Muscle layer of duodenum (tissue), 2 donors: ENCODE data around the gene GPC1.

Experiments
- H3K27ac ChIP-seq: one replicate; pipeline ENCODE4 v1.7.0; 2013; ENCODE audit warnings: mild to moderate bottlenecking, low read length
- H3K27me3 ChIP-seq: one replicate; pipeline ENCODE4 v1.7.0; 2013; ENCODE audit warnings: low read depth, mild to moderate bottlenecking, control low read depth, low read length
- H3K36me3 ChIP-seq, 2 donors: one replicate each; pipeline ENCODE4 v1.7.0; 2013; ENCODE audit warnings: low read length in 2 of 2, control low read depth in 1 of 2, mild to moderate bottlenecking in 1 of 2; ENCODE audit not compliant: insufficient read depth in 2 of 2, control insufficient read depth in 1 of 2
- H3K4me1 ChIP-seq, 2 donors: one replicate each; pipeline ENCODE4 v1.7.0; 2013; ENCODE audit warnings: low read length in 2 of 2, mild to moderate bottlenecking in 2 of 2, control low read depth in 1 of 2, moderate library complexity in 1 of 2; ENCODE audit not compliant: insufficient read depth in 2 of 2, control insufficient read depth in 1 of 2
- H3K4me3 ChIP-seq, 2 donors: one replicate each; pipeline ENCODE4 v1.7.0; 2013; ENCODE audit warnings: low read length in 2 of 2, low read depth in 1 of 2, mild to moderate bottlenecking in 1 of 2
- H3K9me3 ChIP-seq, 2 donors: one replicate each; pipeline ENCODE4 v1.7.0; 2013; ENCODE audit warnings: low read length in 2 of 2, control low read depth in 1 of 2, mild to moderate bottlenecking in 1 of 2; ENCODE audit not compliant: control insufficient read depth in 1 of 2
- donor health status: healthy.

Gene GPC1

GRCh38 chr2:240469239-240469636 is 33.8 kb downstream of the GPC1 start:
- H3K27ac ChIP-seq, result no peak overlapping the region
- no peak overlapping the region for H3K4me3 ChIP-seq
- H3K4me1 ChIP-seq, result no peaks in the 10 kb centered on the region
- peaks cover 0 to 17% of the 10 kb centered on the region in 2 donors for H3K9me3 ChIP-seq
- peaks cover under 1 to 15% of the 10 kb centered on the region in 2 donors for H3K36me3 ChIP-seq
- no peaks in the 10 kb centered on the region for H3K27me3 ChIP-seq

GRCh38 chr2:240469740-240470139 is 34.3 kb downstream of the GPC1 start:
- H3K27me3 ChIP-seq, result no peaks in the 10 kb centered on the region
- H3K36me3 ChIP-seq, result peaks cover 0 to 10% of the 10 kb centered on the region in 2 donors
- no peak overlapping the region for H3K27ac ChIP-seq
- H3K9me3 ChIP-seq, result peaks cover 0 to 22% of the 10 kb centered on the region in 2 donors
- H3K4me1 ChIP-seq, result no peaks in the 10 kb centered on the region
- no peak overlapping the region for H3K4me3 ChIP-seq

- no peaks in the 10 kb centered on the region for H3K36me3 ChIP-seq
- H3K27me3 ChIP-seq, result no peaks in the 10 kb centered on the region
- H3K27ac ChIP-seq, result no peak overlapping the region
- H3K9me3 ChIP-seq, result peaks cover 0 to 25% of the 10 kb centered on the region in 2 donors
- H3K4me3 ChIP-seq, result no peak overlapping the region
- no peaks in the 10 kb centered on the region for H3K4me1 ChIP-seq
These were observed 36.8 kb downstream of the GPC1 start for GRCh38 chr2:240472078-240472790.

- Histone ChIP-seq H3K4me3 (no peak overlapping the region), H3K9me3 (peaks cover 0 to 25% of the 10 kb centered on the region in 2 donors), H3K36me3 (no peaks in the 10 kb centered on the region), H3K4me1 (no peaks in the 10 kb centered on the region), H3K27me3 (no peaks in the 10 kb centered on the region), H3K27ac (no peak overlapping the region)
These were observed 37.7 kb downstream of the GPC1 start for GRCh38 chr2:240473211-240473610.

- Histone ChIP-seq H3K36me3 (no peaks in the 10 kb centered on the region), H3K27ac (no peak overlapping the region), H3K4me1 (no peaks in the 10 kb centered on the region), H3K4me3 (no peak overlapping the region), H3K9me3 (peaks cover 0 to 19% of the 10 kb centered on the region in 2 donors), H3K27me3 (no peaks in the 10 kb centered on the region)
These were observed 42.5 kb downstream of the GPC1 start for GRCh38 chr2:240477916-240478315.

- Histone ChIP-seq H3K4me1 (no peaks in the 10 kb centered on the region), H3K36me3 (no peaks in the 10 kb centered on the region), H3K9me3 (peaks cover 0 to 13% of the 10 kb centered on the region in 2 donors), H3K4me3 (no peak overlapping the region), H3K27me3 (no peaks in the 10 kb centered on the region), H3K27ac (no peak overlapping the region)
These were observed 43.1 kb downstream of the GPC1 start for GRCh38 chr2:240478346-240479110.

GRCh38 chr2:240479111-240479501 is 43.6 kb downstream of the GPC1 start:
- Histone ChIP-seq H3K4me3 (no peak overlapping the region), H3K27ac (no peak overlapping the region), H3K4me1 (no peaks in the 10 kb centered on the region), H3K36me3 (no peaks in the 10 kb centered on the region), H3K27me3 (no peaks in the 10 kb centered on the region), H3K9me3 (peaks cover 0 to 8% of the 10 kb centered on the region in 2 donors)

GRCh38 chr2:240480834-240481623 is 45.6 kb downstream of the GPC1 start:
- Histone ChIP-seq H3K4me3 (no peak overlapping the region), H3K27me3 (no peaks in the 10 kb centered on the region), H3K4me1 (no peaks in the 10 kb centered on the region), H3K27ac (no peak overlapping the region), H3K36me3 (no peaks in the 10 kb centered on the region), H3K9me3 (no peaks in the 10 kb centered on the region)

GRCh38 chr2:240481720-240482119 is 46.3 kb downstream of the GPC1 start:
- H3K4me1 ChIP-seq, result no peaks in the 10 kb centered on the region
- no peaks in the 10 kb centered on the region for H3K36me3 ChIP-seq
- no peaks in the 10 kb centered on the region for H3K9me3 ChIP-seq
- H3K4me3 ChIP-seq, result no peak overlapping the region
- no peaks in the 10 kb centered on the region for H3K27me3 ChIP-seq
- H3K27ac ChIP-seq, result no peak overlapping the region

- H3K27ac ChIP-seq, result no peak overlapping the region
- H3K4me1 ChIP-seq, result no peaks in the 10 kb centered on the region
- H3K36me3 ChIP-seq, result no peaks in the 10 kb centered on the region
- H3K9me3 ChIP-seq, result no peaks in the 10 kb centered on the region
- no peaks in the 10 kb centered on the region for H3K27me3 ChIP-seq
- no peak overlapping the region for H3K4me3 ChIP-seq
These were observed 46.7 kb downstream of the GPC1 start for GRCh38 chr2:240482141-240482540.

- H3K4me3 ChIP-seq, result no peak overlapping the region
- H3K36me3 ChIP-seq, result no peaks in the 10 kb centered on the region
- no peak overlapping the region for H3K27ac ChIP-seq
- no peaks in the 10 kb centered on the region for H3K27me3 ChIP-seq
- peaks cover 11 to 14% of the 10 kb centered on the region in 2 donors for H3K9me3 ChIP-seq
- H3K4me1 ChIP-seq, result no peaks in the 10 kb centered on the region
These were observed 56.0 kb downstream of the GPC1 start for GRCh38 chr2:240491483-240491882.
